GM19372 (cell line): ENCODE measurements around the gene ZNF468.
A peak's percentile ranks its signal among the peaks of the same experiment; 100 is the strongest.
"Not testable (repeated sequence)": the region's sequence is repeated elsewhere in the genome, so short reads cannot be mapped to it uniquely, and the experiment has no call there.

Experiments used
- ATAC-seq: cut with Tn5 transposase; IDR thresholded peaks from one replicate; pipeline ENCODE4 v1.9.1; 2021; ENCODE audit warnings: mild to moderate bottlenecking, low read depth, moderate library complexity; ENCODE audit not compliant: unreplicated experiment

ZNF468 gene

DNA sequence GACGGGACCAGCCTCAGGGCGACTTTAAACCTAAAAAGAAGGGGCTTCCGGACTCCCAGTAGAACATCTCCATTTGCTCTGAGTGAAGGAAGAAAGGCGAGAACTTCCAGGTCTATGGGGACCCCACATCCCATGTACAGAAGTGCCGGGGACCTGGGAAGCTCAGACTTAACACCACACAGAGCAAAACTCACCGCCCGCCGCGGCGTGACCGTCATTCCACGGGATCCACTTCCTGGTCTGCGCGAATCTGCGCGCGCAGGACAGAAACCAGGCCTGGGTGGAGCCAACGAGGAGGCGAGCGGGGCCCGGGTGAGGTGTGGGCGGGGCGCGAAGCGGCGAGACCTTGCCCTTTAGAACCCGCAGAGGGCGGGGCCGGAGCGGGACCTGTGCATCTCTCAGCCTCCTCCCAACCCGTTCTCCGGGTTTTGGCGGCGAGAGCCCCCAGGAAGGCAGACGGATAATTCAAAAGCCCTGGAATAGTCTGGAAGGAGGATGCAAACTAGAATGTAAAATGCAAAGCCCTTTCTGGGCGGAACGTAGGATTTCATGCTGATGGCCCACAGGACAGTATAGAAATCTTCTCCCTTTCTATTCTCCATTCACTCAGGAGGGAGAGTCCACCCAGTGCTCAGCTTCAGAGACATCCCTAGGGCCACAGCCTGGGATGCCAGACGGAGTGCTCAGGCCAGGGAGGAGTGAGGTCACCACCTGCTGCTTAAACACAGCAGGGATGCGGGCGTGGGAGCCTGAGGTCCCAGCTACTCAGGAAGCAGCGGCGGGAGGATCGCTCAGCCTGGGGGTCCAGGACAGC, at the start of gene ZNF468:
Gene ZNF468 (minus strand): TSS at position 242 of the 814 bp plus-strand sequence. CDS start 3,347 bp downstream, outside the sequence.
- ATAC-seq, result peak; percentile 94

GRCh38 chr19:52904052-52904780, 46.8 kb upstream of the ZNF468 start:
- ATAC-seq, result not testable (repeated sequence)

DNA sequence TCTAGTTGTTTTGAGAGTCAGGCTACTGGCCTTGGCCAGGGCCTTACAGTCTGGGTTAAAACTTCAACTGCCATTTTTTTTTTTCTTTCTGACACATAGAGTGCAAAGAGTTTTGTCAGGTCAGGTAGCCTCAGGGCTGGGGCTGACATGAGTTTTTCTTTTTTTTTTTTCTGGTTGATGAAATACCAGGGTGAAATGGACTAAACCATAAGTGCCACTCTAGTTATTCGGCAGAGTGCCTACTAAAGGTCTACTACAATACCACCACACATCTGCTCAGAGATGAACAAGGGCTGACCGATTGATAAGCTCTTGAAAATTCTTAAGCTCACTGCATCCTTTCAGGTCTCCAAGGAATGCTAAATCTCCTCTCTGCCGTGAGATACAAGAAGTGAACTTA, 44.4 kb upstream of the ZNF468 start:
- ATAC-seq, result no peak

- ATAC-seq, result not testable (repeated sequence)
Measured at GRCh38 chr19:52898596-52898995, 41.2 kb upstream of the ZNF468 start.

- ATAC-seq, result no peak
Measured at GRCh38 chr19:52898101-52898500, 40.7 kb upstream of the ZNF468 start.

GRCh38 chr19:52897138-52897935, 39.9 kb upstream of the ZNF468 start, which contains the start of gene ZNF320:
Gene ZNF320, minus strand, starts transcription at chr19:52897635. Its CDS starts 7,380 bp downstream, at chr19:52890255.
- ATAC-seq, result peak; percentile 93

DNA sequence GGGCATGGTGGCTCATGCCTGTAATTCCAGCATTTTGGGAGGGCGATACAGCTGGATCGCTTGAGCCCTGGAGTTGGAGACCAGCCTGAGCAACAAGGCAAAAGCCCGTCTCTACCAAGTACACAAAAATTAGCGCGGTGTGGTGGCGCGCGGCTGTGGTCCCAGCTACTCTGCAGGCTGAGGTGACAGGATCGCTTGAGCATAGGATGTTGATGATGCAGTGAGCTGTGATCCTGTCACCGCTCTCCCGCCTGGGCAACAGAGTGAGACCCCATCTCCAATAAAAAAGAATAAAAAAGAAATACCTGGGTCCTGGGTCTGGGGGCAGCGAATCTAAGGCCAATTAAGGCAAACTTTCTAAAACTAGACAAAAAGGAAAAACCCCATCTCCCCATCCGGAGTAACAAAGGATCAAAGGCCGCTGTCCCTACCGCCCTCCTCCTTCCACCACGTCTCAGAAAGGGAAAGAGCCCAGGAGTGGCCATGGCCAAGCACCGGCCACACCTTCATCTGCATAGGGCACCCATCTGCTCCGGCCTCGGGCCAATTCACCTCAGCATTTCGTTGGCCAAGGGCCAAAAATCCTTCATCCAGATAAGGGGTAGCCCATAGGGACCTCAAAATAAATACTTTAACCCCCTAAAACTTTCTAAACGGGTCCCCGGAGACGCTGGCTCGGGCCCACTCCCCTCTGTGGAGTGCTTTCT, 39.2 kb upstream of the ZNF468 start:
- ATAC-seq, result peak; percentile 15

GRCh38 chr19:52891336-52891735, 33.9 kb upstream of the ZNF468 start:
- ATAC-seq, result no peak

DNA sequence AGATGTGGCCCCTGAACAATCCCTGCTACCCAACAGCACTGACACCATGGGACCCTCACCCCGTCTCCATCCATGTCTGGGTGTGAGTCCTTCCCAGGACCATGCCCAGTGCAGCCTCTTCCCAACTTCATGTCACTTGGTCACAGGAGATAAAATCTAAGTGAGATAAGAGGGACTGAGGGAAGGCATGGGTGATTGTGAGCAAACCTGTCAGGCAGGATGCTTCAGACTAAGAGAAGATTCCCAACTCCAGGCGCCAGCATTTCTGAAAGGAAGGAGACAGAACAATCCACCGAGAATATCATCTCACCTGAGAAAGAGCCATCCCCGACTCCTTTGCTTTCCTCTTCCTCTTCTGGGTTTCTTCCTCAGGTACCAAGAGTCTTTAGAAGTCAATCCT, 32.5 kb upstream of the ZNF468 start:
- ATAC-seq, result no peak

- ATAC-seq, result no peak
Measured at GRCh38 chr19:52889076-52889475, 31.7 kb upstream of the ZNF468 start.

- ATAC-seq, result no peak
Measured at GRCh38 chr19:52880895-52881389, 23.5 kb upstream of the ZNF468 start.

- not testable (repeated sequence) for ATAC-seq
Measured at GRCh38 chr19:52872996-52873395, 15.6 kb upstream of the ZNF468 start.

GRCh38 chr19:52871466-52871865, 14.0 kb upstream of the ZNF468 start:
- no peak for ATAC-seq

GRCh38 chr19:52868031-52868430, 10.6 kb upstream of the ZNF468 start:
- ATAC-seq, result not testable (repeated sequence)

- not testable (repeated sequence) for ATAC-seq
Measured at GRCh38 chr19:52856540-52857377, 660 bp downstream of the ZNF468 start.

GRCh38 chr19:52847352-52847751, 10.1 kb downstream of the ZNF468 start:
- ATAC-seq, result not testable (repeated sequence)

DNA sequence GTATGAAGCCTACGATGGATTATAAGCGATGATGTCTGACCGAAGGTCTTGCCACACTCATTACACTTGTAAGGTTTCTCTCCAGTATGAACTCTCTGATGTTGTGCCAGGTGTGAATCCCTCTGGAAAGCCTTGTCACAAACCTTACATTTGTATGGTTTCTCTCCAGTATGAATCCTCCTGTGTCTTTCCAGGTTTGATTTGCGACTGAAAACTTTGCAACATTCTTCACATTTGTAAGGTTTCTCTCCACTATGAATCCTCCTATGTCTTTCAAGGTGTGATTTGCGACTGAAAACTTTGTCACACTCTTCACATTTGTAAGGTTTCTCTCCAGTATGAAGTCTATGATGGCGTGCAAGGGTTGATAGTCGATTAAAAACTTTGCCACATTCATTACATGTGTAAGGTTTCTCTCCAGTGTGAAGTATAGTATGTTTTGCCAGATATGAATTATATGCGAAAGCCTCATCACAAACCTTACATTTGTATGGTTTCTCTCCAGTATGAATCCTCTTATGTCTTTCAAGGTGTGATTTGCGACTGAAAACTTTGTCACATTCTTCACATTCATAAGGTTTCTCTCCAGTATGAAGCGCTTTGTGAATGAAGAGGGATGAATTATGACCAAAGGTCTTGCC, 16.5 kb downstream of the ZNF468 start:
- not testable (repeated sequence) for ATAC-seq

DNA sequence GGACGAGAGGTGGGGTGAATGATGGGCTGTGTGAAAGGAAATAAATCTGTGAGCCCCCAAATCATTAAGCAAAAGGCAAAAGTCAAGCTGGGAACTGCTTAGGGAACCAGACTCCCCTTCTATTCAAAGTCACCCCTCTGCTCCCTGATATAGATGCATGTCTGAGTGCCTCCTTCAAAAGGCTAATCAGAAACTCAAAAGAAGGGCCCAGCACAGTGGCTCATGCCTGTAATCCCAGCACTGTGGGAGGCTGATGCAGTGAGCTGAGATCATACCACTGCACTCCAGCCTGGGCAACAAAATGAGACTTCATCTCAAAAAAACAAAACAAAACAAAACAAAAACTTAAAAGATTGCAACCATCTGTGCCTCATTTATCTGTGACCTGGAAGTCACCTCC, 23.1 kb downstream of the ZNF468 start:
- ATAC-seq, result not testable (repeated sequence)
